B cell (primary cell): Measurements from ENCODE around the gene HSPBP1. TPM values are rescaled to one million over a fixed set of nuclear protein-coding genes. Genes with fewer than 3 reads are reported as not detected.

Experiments used
- ATAC-seq: fragments of 200-7000 bp; cut with Tn5 transposase; one replicate; pipeline ENCODE4 v1.10.0; 2021; ENCODE audit warnings: low read depth, mild to moderate bottlenecking, moderate number of reproducible peaks, moderate library complexity
- CTCF ChIA-PET: fragments of 350-600 bp; sonication (Branson Sonifier 250); formaldehyde crosslinking; loops from one replicate; lab custom pipeline; 2021; ENCODE audit warnings: antibody characterized with exemption, inconsistent platforms; lab: Charles Lee
- POLR2A ChIA-PET: fragments of 350-600 bp; sonication (Branson Sonifier 250); formaldehyde crosslinking; loops from one replicate; lab custom pipeline; 2021; ENCODE audit warnings: antibody characterized with exemption; lab: Charles Lee
- DNase-seq: peaks from one replicate; pipeline ENCODE4 v3.0.0; 2013
- H2AFZ ChIP-seq: 2 replicates; pipeline ENCODE4 v1.6.1; 2012; ENCODE audit warnings: mild to moderate bottlenecking, low read depth, low read length; ENCODE audit not compliant: insufficient read depth, poor library complexity, severe bottlenecking
- H3K27ac ChIP-seq, 2 donors: 1 replicate in 1 of 2; 2 replicates in 1 of 2; pipeline ENCODE4 v1.5.1; 2012 to 2013; ENCODE audit warnings: low read length in 2 of 2, mild to moderate bottlenecking in 2 of 2, moderate library complexity in 1 of 2
- H3K27me3 ChIP-seq, 4 experiments: fragments of 200-600 bp in 1 of 4; sonication (generic) in 1 of 4; replicated peaks in 1 of 4; 1 replicate in 2 of 4; 2 replicates in 2 of 4; pipeline versions ENCODE4 v1.6.1 to v1.7.0; 2013 to 2016; ENCODE audit warnings: low read length in 3 of 4, mild to moderate bottlenecking in 2 of 4, mixed read lengths in 1 of 4, moderate library complexity in 1 of 4; ENCODE audit not compliant: insufficient read depth in 4 of 4, control insufficient read depth in 3 of 4; ENCODE audit errors: control extremely low read depth in 1 of 4
- H3K36me3 ChIP-seq, 2 experiments: replicated peaks in 1 of 2; 1 replicate in 1 of 2; 2 replicates in 1 of 2; pipeline versions ENCODE4 v1.6.1 to v1.7.1; 2013; ENCODE audit warnings: low read length in 1 of 2; ENCODE audit not compliant: insufficient read depth in 2 of 2, control insufficient read depth in 1 of 2; ENCODE audit errors: control extremely low read depth in 1 of 2, extremely low read depth in 1 of 2
- H3K4me1 ChIP-seq, 2 donors: fragments of 200-600 bp in 1 of 2; sonication (generic) in 1 of 2; 1 replicate in 1 of 2; 2 replicates in 1 of 2; pipeline versions ENCODE4 v1.5.1 to v1.6.1; 2013 to 2017; ENCODE audit warnings: low read length in 2 of 2; ENCODE audit not compliant: control insufficient read depth in 2 of 2, insufficient read depth in 2 of 2
- H3K4me2 ChIP-seq: replicated peaks from 2 replicates; pipeline ENCODE3; 2012; ENCODE audit warnings: mild to moderate bottlenecking, low read depth, low read length; ENCODE audit not compliant: poor library complexity, severe bottlenecking
- H3K4me3 ChIP-seq, 5 experiments: fragments of 200-600 bp in 1 of 5; sonication (generic) in 1 of 5; 1 replicate in 3 of 5; 2 replicates in 2 of 5; pipeline versions ENCODE4 v1.5.1 to v1.7.0; 2011 to 2016; ENCODE audit warnings: low read length in 4 of 5, mild to moderate bottlenecking in 4 of 5, low read depth in 2 of 5, control low read depth in 1 of 5, moderate library complexity in 1 of 5; ENCODE audit not compliant: insufficient read depth in 1 of 5; ENCODE audit errors: control extremely low read depth in 1 of 5, extremely low read depth in 1 of 5
- H3K79me2 ChIP-seq: fragments of 200-600 bp; sonication (generic); one replicate; pipeline ENCODE4 v1.6.0; 2016; ENCODE audit warnings: low read length; ENCODE audit not compliant: control insufficient read depth, insufficient read depth
- H3K9ac ChIP-seq: fragments of 200-600 bp; sonication (generic); 2 replicates; pipeline ENCODE4 v1.6.1; 2017; ENCODE audit warnings: mild to moderate bottlenecking, low read length, moderate library complexity
- H3K9me3 ChIP-seq, 3 donors: one replicate each; pipeline versions ENCODE4 v1.6.1 to v1.7.1; 2013; ENCODE audit warnings: low read length in 2 of 3; ENCODE audit not compliant: control insufficient read depth in 2 of 3, insufficient read depth in 1 of 3; ENCODE audit errors: control extremely low read depth in 1 of 3
- H4K20me1 ChIP-seq: 2 replicates; pipeline ENCODE4 v1.6.0; 2012; ENCODE audit warnings: mild to moderate bottlenecking, low read length; ENCODE audit not compliant: insufficient read depth, control insufficient read depth, poor library complexity, severe bottlenecking
- H3K27ac Mint-ChIP-seq: one replicate; pipeline ENCODE4 v1.8.0; 2021; ENCODE audit warnings: mixed read lengths
- H3K27me3 Mint-ChIP-seq: one replicate; pipeline ENCODE4 v1.8.0; 2021; ENCODE audit warnings: mixed read lengths
- H3K4me1 Mint-ChIP-seq: one replicate; pipeline ENCODE4 v1.8.0; 2021; ENCODE audit warnings: mixed read lengths
- H3K4me3 Mint-ChIP-seq: one replicate; pipeline ENCODE4 v1.8.0; 2021; ENCODE audit warnings: mixed read lengths
- H3K9me3 Mint-ChIP-seq: one replicate; pipeline ENCODE4 v1.8.0; 2022; ENCODE audit warnings: mixed read lengths; ENCODE audit not compliant: insufficient read depth
- CTCF ChIP-seq: fragments of 200-600 bp; IDR thresholded peaks from one replicate; pipeline ENCODE4 v1.8.0; 2022; ENCODE audit warnings: antibody characterized with exemption, mild to moderate bottlenecking
- EZH2 ChIP-seq: IDR thresholded peaks from 2 replicates; pipeline ENCODE4 v1.6.1; 2012; ENCODE audit warnings: borderline replicate concordance, low read depth, mild to moderate bottlenecking, moderate library complexity, low read length; ENCODE audit not compliant: insufficient read depth, poor library complexity, severe bottlenecking
- WGBS: methylation state at CpG from one replicate; pipeline ENCODE4 v1.1.5; 2013; ENCODE audit warnings: missing lambda C conversion rate; ENCODE audit not compliant: insufficient coverage; 5-methylcytosine and 5-hydroxymethylcytosine counted together
- intact Hi-C: fragments of 100-400 bp; cut with micrococcal nuclease; formaldehyde crosslinking; loops from one replicate; pipeline ENCODE4 v1.10.0; 2022
- polyA plus RNA-seq: library from polyadenylated mRNA; depleted of rRNA; stranded (reverse); fragments of >200 nt; gene quantifications from 2 replicates; pipeline ENCODE4 v1.2.3, GENCODE V29; 2012
- total RNA-seq, 2 donors: library from RNA; stranded (reverse); fragments of 120-200 nt in 1 of 2; gene quantifications; 1 replicate in 1 of 2; 2 replicates in 1 of 2; pipeline versions ENCODE4 v1.2.3 to v1.2.4, GENCODE V29; 2013 to 2022

Gene HSPBP1
- total and polyA plus RNA-seq, 2 donors (not counting 1 experiment from before 2014, with no cell fraction given) = 15.6 to 19.0 TPM

DNA sequence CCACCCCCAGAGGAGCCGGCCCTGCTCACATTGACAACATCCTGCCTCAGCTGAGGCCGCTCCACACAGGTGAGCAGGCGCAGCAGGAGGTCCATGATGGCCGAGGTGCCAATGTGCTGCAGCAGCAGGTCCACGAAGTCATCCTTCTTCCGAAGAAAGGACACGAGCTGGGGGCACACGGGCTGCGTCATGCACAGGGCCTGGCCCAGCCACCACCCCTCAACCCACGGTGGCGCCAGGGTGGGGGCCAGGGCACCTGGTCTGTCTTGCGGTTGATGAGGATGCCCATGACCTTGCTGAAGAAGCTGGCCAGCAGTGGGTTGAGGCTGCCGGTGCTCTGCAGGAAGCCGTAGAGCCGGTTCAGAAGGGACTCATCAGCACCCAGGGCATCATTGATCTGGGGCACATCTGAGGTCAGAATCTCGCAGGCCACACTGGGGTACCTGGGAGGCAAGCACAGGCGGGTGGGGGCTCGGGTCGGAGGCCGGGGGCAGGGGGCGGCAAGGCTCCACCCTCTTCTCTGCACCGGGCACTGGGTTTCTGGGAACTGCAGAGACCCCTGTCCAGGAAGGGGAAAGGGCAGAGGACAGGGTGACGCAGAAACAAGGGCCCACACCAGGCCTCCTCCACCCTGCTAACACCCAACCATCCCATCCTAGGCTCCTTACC lies 34.5 kb downstream of the HSPBP1 start:
- Histone ChIP-seq H3K27ac (no peak overlapping the region), H4K20me1 (peaks cover 100% of the 10 kb centered on the region), H3K9me3 (no peaks in the 10 kb centered on the region), H3K9ac (no peak overlapping the region), H3K4me1 (peaks cover 32 to 37% of the 10 kb centered on the region in 2 donors), H3K4me3 (no peak overlapping the region), H3K27me3 (no peaks in the 10 kb centered on the region), H3K79me2 (peaks cover 99% of the 10 kb centered on the region), H3K36me3 (peaks cover 0 to 83% of the 10 kb centered on the region in 2 experiments), H2AFZ (no peak overlapping the region), H3K4me2 (no peak overlapping the region)
- 94% methylated on average over 22 of the region's 23 CpGs for WGBS
- no peaks in the 10 kb centered on the region for H3K9me3 Mint-ChIP-seq
- peaks cover 28% of the 10 kb centered on the region for H3K4me1 Mint-ChIP-seq
- POLR2A ChIA-PET = no interaction called here
- ATAC-seq (no peak), DNase-seq (no peak)
- TF ChIP-seq CTCF (no peak), EZH2 (no peak)
- H3K27me3 Mint-ChIP-seq = no peaks in the 10 kb centered on the region
- no peak overlapping the region for H3K4me3 Mint-ChIP-seq
- CTCF ChIA-PET = interaction anchor here (0.6 to 1.3 kb wide), 5 partner anchors 9 to 562 kb away, joined by 3 to 4 read pairs (median 3); no protein-coding TSS in a partner anchor
- H3K27ac Mint-ChIP-seq = no peak overlapping the region
- intact Hi-C loops = no loop called here

- WGBS = 96% methylated on average over 10 of the region's 12 CpGs
- no peak for ATAC-seq
- Mint-ChIP-seq H3K4me3 (no peak overlapping the region), H3K4me1 (peaks cover 20% of the 10 kb centered on the region), H3K9me3 (no peaks in the 10 kb centered on the region), H3K27me3 (no peaks in the 10 kb centered on the region), H3K27ac (no peak overlapping the region)
- Histone ChIP-seq H3K27ac (no peak overlapping the region), H3K9me3 (no peaks in the 10 kb centered on the region), H3K27me3 (no peaks in the 10 kb centered on the region), H3K4me3 (no peak overlapping the region), H2AFZ (no peak overlapping the region), H3K36me3 (peaks cover 0 to 88% of the 10 kb centered on the region in 2 experiments), H4K20me1 (peaks cover 100% of the 10 kb centered on the region), H3K4me1 (peaks cover 24 to 26% of the 10 kb centered on the region in 2 donors), H3K9ac (no peak overlapping the region), H3K4me2 (no peak overlapping the region), H3K79me2 (peaks cover 99% of the 10 kb centered on the region)
- TF ChIP-seq EZH2 (no peak), CTCF (no peak)
- DNase-seq = no peak
- intact Hi-C loops = no loop called here
- CTCF ChIA-PET = interaction anchor here (1.3 kb wide), 1 partner anchor 48 kb away, joined by 3 read pairs; no protein-coding TSS in a partner anchor
- POLR2A ChIA-PET = no interaction called here
These were observed 35.8 kb downstream of the HSPBP1 start for GRCh38 chr19:55244004-55244680.
